HG03095 (cell line): ENCODE measurements around the gene PARP12.

ENCODE experiments used
- ATAC-seq: cut with Tn5 transposase; IDR thresholded peaks from one replicate; pipeline ENCODE4 v1.9.1; 2021; ENCODE audit warnings: moderate library complexity; ENCODE audit not compliant: unreplicated experiment

Gene PARP12

DNA sequence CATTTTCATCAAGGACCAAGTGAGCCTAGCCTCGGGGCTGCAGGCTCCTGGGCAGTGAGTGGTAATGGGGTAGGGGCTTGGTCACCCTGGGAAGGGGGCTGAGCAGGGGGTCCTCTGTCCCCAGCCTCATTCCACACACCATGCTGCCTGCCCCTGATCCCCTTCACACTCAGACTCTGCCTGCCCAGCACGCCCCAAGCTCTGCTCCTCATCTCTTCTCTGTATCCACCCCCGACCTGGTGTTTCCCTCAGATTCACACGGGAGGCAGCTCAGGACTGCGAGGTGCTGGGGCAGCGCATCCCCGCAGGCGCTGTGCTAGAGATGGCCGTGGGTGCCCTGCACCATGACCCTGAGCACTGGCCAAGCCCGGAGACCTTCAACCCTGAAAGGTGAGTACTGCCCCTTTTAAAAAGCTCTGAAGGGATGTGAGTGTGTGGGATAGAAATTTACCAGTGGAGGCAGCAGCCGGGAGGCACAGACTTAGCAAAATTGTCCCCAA is 47.2 kb downstream of the PARP12 start:
- no peak for ATAC-seq

GRCh38 chr7:140014123-140014522 is 48.6 kb downstream of the PARP12 start:
- no peak for ATAC-seq

- ATAC-seq: no peak
These were observed 49.1 kb downstream of the PARP12 start for GRCh38 chr7:140013676-140014075.

DNA sequence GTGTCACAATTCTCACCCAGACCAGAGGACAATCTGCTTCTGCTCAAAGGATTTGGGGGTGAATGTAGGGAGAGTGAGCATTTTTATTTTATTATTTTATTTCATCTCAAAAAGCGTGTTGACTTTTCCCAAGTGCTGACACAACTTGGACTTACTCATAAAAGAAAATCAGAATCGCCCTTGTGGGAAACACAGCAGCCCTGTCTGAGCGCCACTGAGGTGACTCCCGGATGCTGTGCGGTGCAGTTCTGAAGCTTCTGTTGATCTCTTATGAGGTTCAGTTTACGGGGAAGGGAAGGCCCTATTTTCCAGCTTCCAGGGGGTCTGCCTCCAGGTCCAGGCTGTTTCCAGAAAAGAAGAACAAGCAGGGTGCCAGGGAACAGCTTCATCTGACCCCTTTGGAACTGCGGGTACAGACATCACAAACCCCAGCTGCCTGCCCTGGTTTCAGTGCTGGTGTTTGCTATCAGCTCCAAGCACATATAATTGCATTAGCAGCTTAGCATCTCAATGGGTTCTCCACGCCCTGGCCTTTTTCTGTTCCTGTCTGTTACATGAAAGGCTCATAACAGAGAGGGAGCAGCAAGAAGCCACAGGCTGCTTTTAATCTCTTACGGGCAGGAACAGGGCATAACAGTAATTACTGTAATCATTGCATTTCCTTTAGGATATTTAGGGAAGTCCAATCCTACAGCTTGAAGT is 52.4 kb downstream of the PARP12 start:
- ATAC-seq: no peak

DNA sequence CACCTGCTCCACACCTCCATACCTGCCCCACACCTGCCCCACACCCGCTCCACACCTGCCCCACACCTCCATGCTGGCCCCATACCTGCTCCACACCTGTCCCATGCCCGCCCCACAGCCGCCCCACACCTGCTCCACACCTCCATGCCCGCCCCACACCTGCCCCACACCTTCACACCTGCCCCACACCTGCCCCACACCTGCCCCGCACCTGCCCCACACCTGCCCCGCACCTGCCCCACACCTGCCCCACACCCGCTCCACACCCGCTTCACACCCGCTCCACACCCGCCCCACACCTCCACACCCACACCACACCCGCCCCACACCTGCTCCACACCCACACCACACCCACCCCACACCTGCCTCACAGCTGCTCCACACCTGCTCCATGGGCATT is 53.0 kb downstream of the PARP12 start:
- no peak for ATAC-seq

DNA sequence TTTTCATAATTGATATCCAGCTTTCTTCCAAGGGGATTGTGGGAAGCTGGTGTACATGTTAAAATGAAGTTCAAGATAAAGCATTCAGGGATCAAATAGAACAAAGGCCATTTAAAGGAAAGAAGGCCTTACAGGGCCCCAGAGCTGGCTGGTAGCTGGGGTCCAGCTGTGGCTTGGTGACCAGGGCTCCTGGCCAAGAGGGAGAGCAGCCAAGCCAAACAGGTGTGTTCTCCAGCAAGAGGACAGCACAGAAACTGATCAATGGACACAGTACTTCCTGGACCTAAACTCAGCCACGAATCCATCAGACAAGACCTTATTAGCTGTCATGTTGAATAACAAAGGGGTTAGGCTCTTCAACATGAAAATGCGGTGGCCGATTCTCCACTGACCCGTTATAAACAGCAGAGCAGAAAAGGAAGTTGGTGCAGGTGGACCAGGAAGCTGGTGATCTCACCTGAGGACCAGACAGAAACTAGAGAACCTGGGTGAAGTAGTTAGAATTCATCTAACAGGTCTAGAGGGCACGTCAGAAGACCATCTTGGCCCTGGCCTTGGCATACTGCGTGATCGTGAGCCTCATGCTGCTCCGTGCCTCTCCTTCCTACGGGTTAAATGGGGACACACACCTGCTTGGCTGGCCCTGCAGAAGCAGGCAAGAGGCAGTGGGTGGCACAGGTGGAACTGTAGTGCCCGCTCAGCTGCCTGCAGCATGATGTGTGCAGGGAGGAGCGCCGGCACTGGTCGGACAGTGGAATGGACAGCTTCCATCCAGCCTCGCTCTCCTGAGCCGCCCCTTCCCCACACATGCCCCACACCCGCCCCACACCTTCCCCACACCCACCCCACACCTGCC is 53.8 kb downstream of the PARP12 start:
- no peak for ATAC-seq

GRCh38 chr7:140007051-140007690 is 55.6 kb downstream of the PARP12 start:
- no peak for ATAC-seq

- ATAC-seq: no peak
These were observed 56.2 kb downstream of the PARP12 start for GRCh38 chr7:140006600-140006999.

DNA sequence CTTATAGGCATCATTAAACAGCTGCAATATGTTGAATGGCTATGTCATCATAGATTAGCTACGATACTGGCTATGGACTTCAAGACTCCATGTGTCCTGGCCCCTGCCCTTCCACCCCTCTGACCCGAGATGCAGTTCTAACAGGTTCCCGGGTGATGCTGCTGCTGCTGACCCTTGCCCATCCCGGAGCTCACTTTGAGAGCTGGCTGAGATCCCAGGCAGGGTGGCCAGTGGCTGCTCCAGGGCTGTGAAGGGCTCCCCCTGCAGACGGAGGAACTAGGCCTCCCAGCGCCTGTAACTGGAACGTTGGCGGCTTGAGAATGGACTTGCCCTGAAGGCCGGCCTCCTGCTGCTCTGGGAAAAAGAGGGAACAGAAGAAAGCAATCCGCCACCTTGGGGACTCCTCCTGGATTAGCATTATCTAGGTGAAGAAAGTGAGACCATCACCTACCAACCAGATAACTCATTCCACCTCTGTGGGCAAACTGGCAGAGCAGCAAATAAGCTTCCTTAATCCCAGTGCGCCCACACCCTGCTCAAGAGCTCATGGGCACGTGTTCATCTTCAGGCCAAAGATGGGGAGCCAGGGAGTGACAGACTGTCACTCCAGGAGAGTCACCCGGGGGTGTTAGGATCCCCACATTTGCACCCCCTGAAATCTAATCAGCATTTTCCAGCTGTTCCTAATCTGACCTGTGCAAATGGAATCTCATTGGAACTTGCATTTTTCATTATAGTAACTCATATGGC is 56.8 kb downstream of the PARP12 start:
- ATAC-seq: no peak

GRCh38 chr7:140005341-140005740 is 57.4 kb downstream of the PARP12 start:
- no peak for ATAC-seq

GRCh38 chr7:140004672-140005071 is 58.1 kb downstream of the PARP12 start:
- no peak for ATAC-seq

GRCh38 chr7:140003913-140004382 is 58.8 kb downstream of the PARP12 start:
- ATAC-seq: no peak

- no peak for ATAC-seq
These were observed 62.0 kb downstream of the PARP12 start for GRCh38 chr7:140000666-140001268.

- no peak for ATAC-seq
These were observed 63.2 kb downstream of the PARP12 start for GRCh38 chr7:139999516-139999915.

DNA sequence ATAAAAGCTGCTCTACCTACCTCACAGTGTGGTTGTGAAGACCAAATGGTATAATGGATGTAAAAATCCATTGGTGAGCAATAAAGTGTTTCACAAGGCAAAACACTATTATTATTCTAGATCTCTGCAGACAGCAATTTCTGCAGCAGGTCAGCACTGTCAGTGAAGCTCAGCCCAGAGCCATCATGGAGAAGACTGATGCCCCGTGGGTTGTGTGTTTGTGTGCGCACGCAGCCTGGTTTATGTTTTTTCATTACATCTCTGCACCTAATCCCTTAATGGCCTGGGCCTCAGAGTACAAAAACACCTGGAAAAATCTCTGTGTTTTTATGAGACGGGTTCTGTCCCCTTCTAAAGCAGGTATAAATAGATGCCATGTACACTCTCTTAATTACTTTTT is 64.2 kb downstream of the PARP12 start:
- ATAC-seq: no peak

DNA sequence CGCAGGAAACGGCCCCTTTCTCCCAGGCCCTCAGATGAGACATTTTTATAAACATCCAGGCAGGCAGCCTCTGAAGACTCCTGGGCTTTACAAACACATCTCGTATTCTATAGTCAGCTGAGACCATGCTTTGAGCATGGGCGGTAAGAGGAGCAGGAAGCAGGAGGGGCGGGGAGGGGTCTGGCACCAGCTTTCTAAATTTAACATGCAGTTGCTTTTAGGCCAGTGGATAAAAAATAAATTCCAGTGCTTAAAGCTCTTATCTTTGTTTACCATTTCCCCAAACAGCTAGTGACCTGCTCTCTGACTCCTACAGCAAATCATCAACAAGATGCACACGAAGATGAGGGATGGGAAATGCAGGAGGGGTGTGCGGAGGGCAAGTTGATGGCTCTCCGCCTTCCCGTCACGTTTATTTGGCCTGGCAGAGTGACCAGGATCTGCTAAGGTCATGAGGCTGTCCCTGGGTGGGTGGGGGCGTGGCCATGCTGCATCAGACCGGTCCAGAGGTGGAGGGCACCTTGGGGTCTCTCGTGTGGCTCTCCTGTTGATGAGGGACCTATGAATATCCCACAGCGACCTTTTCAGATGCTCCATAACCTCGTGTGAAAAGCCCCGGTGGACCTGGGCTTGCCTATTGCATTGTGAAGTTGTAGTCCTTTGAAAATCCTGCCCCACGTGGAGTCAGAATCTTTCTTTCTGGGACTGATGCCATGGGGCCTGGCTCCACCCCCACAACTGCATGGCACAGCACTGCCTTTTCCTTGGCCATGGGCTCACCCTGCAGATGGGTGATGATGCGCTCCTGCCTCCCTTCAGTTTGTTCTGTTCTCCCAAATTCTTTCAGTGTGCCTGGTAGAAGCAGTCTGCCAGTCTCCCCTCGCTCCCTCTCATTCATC is 67.5 kb downstream of the PARP12 start:
- no peak for ATAC-seq

DNA sequence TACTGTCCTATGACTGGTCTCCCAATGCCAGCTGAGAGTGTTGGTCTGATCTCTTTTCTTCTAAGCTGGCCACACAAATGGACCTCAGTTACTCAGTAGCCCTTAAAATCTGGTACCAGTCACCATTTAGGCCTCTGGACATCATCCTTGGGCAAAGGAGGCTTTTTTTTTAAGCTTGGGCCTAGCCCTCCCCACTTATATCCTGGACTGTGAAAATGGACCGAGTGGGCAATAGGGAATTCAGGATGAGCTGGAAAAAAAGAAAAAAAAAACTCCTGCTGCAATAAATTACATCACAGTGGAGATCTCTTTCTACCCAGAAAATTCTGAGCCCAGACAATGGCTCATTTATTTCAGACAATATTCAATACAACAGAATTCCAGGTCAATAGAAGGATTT is 68.4 kb downstream of the PARP12 start:
- ATAC-seq: no peak

DNA sequence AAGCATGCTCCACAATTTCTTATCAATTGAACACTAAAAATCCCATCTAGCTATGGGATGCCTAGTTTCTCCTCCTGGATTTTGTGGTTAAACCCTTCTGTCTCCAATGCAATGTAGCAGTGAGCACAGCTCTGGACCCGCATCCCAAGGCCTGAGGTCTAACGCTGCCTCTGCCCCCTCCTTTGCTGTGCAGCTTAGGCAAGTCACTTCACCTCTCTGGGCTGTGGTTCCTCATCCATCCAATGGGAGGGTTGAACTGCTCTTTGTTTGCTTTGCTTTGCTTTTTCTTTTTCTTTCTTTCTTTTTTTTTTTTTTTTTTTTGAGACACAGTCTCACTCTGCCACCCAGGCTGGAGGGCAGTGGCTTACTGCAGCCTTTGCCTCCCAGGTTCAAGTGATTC is 69.2 kb downstream of the PARP12 start:
- ATAC-seq: no peak

GRCh38 chr7:139993169-139993568 is 69.6 kb downstream of the PARP12 start:
- ATAC-seq: no peak
